ENCODE measurements around the gene MELTF. TPM values are rescaled to one million over a fixed set of nuclear protein-coding genes. Genes with fewer than 3 reads are reported as not detected.

MELTF gene
- total RNA-seq, 2 donors from 2014 or later, result 12.1 to 19.9 TPM

DNA sequence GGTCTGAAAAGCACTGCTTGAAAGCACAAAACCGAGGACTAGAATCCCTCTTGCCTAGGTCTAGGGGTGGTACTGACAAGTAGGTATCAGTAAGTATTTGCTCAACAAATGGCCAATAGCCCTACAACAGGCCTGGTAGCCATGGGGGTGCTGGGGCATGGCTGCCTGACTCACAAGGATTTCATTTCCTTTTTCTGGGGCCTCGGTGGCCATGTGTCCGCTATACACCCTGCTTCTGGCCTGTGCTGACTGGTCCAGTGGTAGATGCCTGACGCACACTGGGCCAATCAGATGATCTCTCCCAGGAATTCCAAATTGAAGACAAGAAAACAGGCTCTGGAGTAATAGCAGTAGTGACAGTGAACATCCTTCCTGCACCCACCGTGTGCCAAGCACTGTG is 29.4 kb downstream of the MELTF start:
- DNase-seq (ENCODE audit: low spot score), result peak; percentile 53
- intact Hi-C loops (cut with DNase I), result loop anchor here (10.0 kb wide), 1 partner anchor 185 kb away; no protein-coding TSS in a partner anchor

DNA sequence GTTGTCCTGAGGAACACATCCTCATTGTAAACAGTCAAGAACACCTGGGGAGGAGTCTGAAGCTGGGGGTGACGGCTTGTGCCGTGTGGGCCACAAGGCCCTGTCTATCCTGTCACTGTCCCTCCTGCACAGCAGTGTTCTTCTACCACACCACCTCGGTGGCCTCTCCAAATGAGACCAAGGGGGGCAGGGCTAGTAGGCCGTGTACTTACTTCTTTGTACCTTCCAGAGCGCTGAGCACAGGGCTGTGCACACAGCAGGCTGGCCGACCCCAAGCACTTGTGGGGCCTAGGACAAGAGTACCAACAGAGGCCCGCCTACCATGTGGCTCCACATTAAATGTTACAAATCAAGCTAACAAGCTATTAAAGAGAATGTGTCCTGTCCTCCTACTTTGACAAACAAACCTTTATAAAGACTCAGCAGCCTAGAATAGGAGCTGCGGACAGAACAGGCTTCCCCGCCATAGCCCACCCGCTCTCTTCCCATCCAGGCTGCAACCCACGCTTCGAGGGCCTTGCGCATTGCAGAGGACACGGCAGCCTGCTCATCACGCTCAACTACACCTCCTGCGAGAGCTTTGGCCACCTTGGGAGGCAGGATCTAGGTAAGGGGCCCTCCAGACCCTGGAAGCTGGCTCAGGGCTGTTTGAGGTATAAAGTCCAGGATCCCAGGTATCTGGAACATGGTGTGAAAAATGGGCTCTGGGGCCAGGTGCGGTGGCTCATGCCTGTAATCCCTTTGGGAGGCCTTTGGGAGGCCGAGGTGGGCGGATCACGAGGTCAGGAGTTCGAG is 30.5 kb downstream of the MELTF start:
- intact Hi-C loops (cut with DNase I), result no loop called here
- DNase-seq (ENCODE audit: low spot score), result peak; percentile 70

DNA sequence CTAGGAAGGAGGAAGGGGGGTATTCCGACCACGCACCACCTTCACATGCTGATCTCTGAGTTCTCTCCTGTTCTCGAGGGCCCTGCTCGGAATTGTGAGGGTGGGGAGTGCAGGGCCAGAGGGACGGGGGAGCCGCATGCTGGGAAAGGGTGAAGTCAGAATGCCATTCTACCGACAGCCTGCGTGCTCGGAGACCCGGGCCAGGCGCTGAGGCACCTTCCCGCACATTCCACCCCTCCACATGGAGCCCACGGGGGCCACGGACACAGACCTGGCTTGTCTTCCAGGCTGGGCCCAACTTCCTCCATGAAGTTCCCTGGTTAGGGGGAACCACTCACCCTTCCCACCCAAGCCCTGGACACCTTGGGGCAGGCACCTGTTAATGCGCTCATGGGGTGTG is 32.3 kb downstream of the MELTF start:
- no peak for DNase-seq (ENCODE audit: low spot score)
- intact Hi-C loops (cut with DNase I), result no loop called here

DNA sequence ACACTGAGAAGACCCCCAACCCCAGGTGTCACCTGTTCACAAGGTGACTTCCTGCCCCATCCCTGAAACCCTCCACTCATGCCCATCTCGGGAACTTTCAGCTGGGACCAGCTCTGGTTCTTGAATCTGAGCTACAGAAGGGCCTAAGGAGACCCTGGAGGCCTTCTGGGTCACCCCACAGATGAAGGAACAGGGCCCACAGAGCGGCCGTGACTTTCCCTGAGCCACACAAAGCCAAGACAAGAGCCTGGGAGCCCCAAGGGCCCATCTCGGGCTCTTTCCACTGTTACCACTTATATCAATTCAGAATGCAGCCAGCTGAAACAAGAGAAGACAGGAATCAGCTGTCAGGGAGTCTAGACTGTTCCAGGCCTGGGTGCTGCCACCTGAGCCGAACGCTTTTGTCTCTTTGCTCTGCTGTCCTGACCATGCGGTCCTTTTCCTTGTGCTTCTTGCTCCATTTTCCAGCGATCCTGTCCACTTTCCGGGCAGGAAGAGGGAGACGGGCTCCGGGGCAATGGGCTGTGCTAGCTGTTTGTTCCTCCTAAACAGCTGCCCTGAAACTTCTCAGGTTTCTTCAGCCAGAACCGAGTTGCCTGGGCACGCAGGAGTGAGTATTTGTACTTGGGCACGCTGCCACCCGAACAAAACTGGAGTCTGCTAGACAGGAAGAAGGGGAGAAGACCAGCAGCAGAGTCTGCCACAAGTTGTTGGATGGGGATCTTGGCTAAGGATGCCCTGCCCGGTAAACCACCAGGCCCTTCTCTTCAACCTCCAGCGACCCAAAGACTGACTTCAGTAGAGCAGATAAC is 33.0 kb downstream of the MELTF start:
- intact Hi-C loops (cut with DNase I), result no loop called here
- DNase-seq (ENCODE audit: low spot score), result peak; percentile 65

DNA sequence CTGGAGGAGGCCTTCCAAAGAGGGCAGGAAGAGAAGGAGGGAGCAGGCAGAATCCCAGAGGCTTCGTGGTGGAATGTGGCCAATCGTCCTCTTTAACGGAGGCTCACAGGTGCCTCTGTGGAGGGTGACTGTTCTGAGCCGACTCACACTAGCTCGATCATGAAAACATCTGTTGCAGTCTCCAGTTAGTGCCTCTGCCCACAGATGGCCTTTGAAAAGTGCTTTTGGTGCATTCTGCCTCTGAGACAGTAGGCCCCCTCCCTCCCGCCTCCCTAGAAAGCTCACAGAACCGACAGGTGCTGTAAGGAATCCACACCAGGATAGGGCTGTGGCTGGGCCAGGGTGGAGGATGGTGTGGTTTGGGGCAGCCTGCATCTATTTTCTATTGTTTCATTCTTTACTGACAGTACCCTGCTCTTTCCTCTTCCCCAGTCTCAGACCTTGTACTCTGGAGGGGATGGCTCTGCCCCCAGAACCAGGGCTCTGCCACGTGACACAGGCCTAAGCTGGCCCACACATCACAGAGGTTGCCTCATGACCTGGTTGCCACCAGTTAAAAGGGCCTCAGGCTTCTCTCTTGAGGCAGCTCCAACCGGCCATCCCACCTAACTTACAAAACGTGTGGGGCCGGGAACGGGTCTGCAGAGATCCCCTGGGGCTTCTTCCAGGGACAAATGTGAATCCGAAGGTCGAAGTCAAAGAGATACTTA is 33.8 kb downstream of the MELTF start:
- peak; percentile 32 for DNase-seq (ENCODE audit: low spot score)
- intact Hi-C loops (cut with DNase I), result no loop called here

DNA sequence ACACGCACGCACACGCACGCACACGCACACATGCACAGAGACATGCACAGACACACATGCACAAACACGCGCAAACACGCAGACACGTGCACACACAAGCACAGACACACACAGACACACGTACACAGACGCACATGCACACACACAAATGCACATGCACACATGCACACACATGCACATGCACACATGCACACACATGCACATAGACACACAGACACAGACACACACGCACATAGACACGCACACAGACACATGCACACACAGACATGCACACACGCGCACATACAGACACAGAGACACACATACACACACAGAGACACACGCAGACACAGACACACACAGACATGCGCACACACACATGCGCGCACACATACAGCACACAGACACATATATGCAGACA is 34.6 kb downstream of the MELTF start:
- peak; percentile 25 for DNase-seq (ENCODE audit: low spot score)
- intact Hi-C loops (cut with DNase I), result no loop called here

DNA sequence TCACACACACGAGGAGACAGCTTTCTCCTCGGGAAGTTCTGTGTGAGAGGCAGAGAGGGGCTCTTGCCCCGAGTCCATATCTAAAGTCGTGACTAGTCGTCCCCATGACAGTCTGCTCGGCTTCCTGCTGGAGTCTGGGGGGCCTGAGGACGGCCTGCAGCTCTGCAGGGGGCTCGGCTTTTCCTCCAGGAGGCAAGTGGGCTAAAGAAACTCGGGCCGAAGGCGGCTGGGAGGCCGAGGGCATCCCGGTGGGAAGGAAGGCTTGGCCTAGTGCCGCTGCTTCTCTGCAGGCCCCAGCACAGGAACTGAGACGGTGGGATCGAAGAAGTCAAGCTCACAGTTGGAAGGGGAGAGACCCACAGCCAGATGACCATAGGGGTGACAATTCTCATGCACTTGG is 35.6 kb downstream of the MELTF start:
- intact Hi-C loops (cut with DNase I), result no loop called here
- peak; percentile 25 for DNase-seq (ENCODE audit: low spot score)

DNA sequence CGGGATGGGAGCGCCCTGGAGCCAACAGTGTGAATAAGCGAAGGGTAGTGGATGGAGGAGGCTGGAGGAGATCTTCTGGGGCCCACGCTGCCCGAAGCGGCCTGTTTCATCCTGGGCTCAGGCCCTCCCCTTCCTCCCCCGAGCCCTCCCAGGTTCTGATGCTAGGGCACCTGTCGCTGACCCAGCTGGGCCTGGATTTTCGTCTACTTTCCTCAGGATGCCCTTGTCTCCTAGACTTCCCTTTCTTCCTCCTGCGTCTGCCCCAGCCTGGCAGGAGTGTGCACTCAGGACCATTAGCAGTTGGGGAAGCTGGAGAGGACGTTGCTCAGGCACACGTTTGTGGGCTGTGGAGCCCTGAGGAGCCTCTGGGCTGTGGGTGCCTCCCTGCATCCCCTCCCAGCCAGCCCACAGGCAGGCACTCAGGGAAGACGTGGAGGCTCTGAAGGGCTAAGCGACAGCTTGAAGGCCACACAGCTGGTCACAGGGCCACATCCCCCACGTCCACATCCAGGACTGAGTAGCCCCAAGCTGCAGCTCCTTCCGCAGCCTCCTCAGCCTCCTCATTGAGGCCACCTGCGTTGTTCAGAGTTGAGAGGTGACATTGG is 37.1 kb downstream of the MELTF start:
- peak; percentile 41 for DNase-seq (ENCODE audit: low spot score)
- intact Hi-C loops (cut with DNase I), result no loop called here

DNA sequence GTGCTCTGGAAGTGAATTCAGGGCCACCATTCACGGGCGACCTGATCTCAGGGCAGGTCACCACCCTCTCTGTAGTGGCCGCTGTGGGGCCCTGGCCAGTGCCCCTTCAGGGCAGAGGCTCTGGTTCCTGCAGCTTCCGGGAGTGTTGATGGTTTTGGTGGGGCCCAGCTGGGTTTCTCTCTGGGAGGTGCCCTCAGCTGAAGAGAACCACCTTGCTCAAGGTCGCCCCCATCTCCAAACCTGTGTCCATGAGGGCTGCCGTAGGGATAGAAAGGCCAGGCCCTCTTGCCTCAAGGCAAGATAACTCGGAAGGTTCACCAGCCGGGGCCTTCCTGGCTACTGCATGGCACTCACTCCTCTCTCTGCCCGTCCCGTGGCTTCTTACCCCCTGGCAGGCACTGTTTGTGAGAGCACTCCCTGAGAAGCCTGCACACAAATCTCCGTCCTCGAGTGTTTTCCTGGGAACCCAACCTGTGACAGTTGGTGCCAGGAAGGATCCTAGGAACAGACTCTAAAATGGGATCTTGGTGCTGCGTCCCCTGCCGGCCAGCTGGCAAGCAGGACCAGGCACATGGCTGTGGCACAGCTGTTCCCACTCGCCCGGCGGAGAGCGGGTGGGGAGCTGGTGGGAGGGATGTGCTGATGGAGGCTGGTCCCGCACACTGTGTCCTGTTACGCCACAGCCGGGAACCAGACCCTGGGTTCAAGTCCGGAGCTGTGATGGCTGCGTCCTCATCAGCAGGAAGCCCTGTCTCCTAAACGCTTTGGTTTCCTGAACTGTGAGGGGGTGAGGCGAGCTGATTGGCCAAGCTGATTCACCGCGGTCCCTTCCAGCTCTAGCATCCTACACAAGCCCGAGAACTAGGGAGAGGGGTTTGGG is 37.8 kb downstream of the MELTF start:
- DNase-seq (ENCODE audit: low spot score), result peak; percentile 68
- intact Hi-C loops (cut with DNase I), result no loop called here

DNA sequence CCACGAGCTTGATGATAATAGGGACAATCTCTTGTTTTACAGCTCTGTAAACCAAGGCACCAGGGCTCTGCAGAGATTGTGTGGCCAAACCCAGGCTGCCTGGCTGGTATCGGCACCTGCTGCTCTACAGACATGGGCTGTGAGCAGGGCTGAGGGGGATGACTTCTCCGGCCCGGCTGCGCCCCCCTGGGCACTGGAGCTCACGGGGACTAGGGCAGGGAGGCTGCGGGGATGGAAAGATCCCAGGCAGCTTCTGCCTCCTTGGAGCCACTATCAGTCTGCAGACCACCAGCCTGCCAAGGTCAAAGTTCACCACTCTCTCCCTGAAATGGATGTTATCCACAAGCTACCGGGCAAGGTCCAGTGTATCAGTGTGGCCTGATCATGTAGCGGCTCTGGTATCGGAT is 39.0 kb downstream of the MELTF start:
- intact Hi-C loops (cut with DNase I), result no loop called here
- peak; percentile 63 for DNase-seq (ENCODE audit: low spot score)

DNA sequence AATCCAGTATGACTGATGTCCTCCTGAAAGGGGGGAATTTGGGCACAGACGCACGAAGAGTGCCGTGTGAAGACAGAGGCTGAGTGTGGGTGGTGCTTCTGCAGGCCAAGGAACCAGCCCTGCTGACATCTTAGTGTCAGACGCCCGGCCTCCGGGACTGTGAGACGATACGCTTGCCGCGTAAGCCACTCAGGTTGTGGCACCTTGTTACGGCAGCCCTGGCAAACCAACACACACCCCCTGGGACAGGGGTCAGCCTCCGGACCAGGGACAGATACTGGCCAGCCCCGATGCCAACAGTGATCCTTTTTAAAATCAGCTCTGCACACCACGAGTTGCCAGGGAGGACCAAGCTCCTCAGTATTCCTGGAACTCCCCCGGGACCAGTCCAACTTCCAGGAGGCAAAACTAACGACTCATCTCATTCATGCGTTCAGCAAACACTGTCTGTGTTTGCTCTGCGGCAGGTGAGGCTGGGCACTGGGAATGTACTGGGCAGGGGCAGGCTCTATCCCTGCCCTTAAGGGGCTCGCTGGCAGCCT is 39.8 kb downstream of the MELTF start:
- intact Hi-C loops (cut with DNase I), result no loop called here

DNA sequence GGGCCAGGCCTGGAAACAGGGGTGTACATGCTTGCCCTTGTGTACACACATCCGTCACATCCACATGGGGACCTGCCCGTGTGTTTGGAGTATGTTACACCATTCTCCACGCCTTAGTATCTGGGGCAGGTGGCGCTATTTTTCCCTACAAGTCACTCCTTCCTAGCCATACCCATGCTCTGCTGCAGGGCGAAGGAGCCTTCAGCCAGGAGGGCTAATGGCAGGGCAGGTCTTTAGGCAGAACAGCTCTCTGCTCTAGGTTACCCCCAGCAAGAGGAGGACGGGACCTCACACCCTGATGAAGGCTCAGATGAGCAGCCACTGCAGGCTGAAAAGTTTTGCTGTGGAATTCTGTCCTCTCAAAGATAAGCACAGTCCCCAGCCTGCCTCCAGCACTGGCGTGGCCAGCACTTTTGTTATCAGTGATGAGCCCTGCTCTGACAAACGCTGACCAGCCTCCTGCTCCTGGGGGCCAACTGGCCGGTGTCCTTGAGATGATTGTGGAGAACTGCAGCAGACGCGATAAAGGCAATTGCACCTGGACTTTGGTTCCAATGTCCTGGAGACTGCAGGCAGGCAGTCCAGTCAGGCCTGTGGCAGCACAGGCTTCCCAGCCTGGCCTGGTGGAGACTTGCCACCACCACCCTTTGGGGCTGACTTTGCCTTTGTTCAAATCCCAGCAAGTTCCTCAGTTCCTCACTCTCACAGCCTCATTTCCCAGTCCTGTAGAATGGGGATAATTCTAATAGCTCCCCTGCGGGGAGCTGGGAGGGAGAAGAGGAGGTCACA is 41.2 kb downstream of the MELTF start:
- intact Hi-C loops (cut with DNase I), result no loop called here
- peak; percentile 72 for DNase-seq (ENCODE audit: low spot score)

More for the DNA sequence above, 39.8 kb downstream of the MELTF start:
- DNase-seq (ENCODE audit: low spot score), result peak; percentile 77

DNA sequence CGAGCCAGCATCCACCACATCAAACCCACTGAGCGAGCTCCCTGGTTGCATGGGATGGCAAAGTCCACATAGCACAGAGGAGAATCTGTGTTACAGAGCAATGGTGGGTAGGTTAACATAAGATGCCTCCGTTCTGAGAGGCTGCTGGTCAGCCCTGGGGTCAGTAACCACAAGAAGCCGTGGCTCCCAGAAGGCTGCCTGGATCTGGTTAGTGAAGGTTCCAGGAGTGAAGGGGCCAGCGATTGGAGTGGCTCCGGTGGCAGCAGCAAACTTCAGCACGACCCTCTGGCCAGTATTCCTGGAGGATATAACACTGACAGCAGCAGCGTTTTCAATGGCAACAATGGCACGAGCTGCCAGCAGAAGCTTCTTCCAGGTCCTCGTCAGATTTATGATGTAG is 42.6 kb downstream of the MELTF start:
- peak; percentile 58 for DNase-seq (ENCODE audit: low spot score)

DNA sequence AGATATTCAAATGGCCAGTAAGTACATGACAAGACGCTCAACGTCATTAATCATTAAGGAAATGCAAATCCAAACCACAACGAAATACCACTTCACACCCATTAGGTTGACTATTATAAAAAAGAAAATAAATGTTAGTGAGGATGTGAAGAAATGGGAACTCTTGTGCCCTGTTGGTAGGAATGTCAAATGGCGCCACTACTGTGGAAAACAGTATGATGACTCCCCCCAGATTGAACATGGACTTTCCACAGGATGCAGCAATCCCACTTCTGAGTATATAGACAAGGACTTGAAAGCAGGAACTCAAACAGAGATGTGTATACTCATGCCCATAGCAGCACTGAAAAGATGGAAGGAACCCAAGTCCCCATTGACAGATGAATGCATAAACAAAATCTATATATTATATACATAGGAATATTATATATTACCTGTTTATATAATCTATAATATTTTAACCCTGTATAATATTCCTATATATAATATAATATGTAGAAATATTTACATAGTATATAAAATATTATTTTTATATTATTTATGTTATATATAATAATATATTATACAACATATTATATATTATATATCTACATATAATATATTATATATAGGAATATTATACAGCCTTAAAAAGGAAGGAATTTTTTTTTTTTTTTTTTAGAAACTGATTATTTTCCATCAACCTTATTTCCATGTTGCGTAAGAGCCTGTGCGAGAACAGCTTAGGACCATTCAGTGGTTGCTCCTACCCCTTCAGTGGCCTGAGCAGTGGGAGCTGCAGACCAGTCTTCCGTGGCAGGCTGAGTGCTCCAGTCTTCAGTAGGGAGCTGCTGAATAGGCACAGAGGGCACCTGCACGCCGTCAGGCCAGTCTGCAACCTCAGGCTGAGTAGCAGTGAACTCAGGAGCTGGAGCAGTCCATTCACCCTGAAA is 43.4 kb downstream of the MELTF start:
- DNase-seq (ENCODE audit: low spot score), result peak; percentile 37
- intact Hi-C loops (cut with DNase I), result no loop called here

More for the DNA sequence above, 42.6 kb downstream of the MELTF start:
- intact Hi-C loops (cut with DNase I), result no loop called here

DNA sequence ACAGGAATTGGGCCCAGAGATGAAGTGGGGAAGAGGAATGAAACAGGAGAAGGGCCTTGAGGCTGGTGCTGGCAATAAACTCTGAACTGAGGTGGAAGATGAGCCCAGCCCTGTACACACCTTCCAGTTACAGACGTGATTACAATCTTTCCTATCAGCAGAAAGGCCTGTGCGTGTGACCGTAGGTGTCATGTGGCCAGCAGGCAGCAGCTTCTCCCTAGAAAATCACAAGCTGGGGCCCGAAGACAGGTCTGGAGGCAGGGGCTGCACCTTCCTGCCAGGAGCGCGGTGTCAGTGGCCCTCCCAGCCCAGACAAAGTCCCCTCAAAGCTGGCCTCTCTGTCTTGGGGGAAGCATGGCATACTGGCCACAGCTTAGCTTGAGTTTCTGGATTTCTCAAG is 44.3 kb downstream of the MELTF start:
- DNase-seq (ENCODE audit: low spot score), result peak; percentile 29
- intact Hi-C loops (cut with DNase I), result no loop called here

DNA sequence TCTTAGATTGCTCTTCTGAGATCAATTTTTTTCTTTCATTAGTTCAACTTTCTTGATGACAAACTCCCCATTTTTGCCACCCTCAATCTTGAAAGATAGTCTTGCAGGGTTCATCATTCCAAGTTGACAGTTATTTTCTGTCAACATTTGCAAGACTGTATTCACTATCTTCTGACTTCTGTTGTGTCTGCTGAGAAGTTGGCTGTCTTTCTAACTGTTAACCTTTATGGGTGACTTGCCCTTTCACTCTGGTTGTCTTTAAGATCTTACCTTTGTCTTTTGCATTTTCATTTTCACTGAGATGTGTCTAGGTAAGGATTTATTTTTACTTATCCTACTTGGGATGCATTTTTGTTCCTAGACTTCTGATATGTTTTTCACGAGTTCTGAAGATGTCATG is 46.4 kb downstream of the MELTF start:
- DNase-seq (ENCODE audit: low spot score), result no peak
- intact Hi-C loops (cut with DNase I), result no loop called here

DNA sequence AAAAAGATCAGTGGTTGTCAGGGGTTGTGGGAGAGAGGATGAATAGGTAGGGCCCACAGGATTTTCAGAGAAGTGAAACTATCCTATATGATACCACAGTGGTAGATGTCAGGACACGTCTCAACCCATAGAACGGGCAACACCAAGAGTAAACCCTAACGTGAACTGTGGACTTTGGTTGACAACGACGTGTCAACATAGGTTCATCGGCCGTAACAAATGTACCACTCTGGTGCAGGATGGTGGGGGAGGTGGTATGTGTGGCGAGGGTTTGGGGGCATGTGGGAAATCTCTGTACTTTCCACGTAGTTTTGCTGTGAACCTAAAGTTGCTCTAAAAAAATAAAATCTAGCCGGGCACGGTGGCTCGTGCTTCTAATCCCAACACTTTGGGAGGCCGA is 48.0 kb downstream of the MELTF start:
- no peak for DNase-seq (ENCODE audit: low spot score)

More for the DNA sequence above, 48.0 kb downstream of the MELTF start:
- intact Hi-C loops (cut with DNase I), result no loop called here

Data from posterior vena cava (tissue), 2 donors.